ENCODE measurements around the gene NDST1. TPM values are rescaled to one million over a fixed set of nuclear protein-coding genes. Genes with fewer than 3 reads are reported as not detected.

Gene NDST1
- polyA plus RNA-seq, 1 donor (not counting 4 experiments of a cell fraction or from before 2014, with no cell fraction given), result 24.9 TPM

- DNase-seq (ENCODE audit: low read depth, low spot score), result no peak
- Histone ChIP-seq H3K9me3 (ENCODE audit: control insufficient read depth, low read depth, low read length) (peaks cover 3% of the 10 kb centered on the region), H3K9me1 (ENCODE audit: control insufficient read depth, extremely low read depth, insufficient read depth, low read length) (no peaks in the 10 kb centered on the region), H3K27ac (ENCODE audit: control insufficient read depth, insufficient read depth, low read length) (no peak overlapping the region), H3K79me2 (ENCODE audit: control insufficient read depth, insufficient read depth, low read length) (no peaks in the 10 kb centered on the region), H3K9ac (ENCODE audit: control insufficient read depth, extremely low read depth, insufficient read depth, low read length) (no peak overlapping the region), H2AFZ (ENCODE audit: control insufficient read depth, low read length) (no peak overlapping the region), H3K36me3 (ENCODE audit: control insufficient read depth in 2 of 2, extremely low read depth in 1 of 2, insufficient read depth in 2 of 2, low read length in 2 of 2) (no peaks in the 10 kb centered on the region), H3K4me2 (ENCODE audit: control insufficient read depth, extremely low read depth, insufficient read depth, low read depth, low read length) (no peak overlapping the region), H3K4me1 (ENCODE audit: control insufficient read depth, extremely low read depth, insufficient read depth, low read length) (no peaks in the 10 kb centered on the region), H3K27me3 (ENCODE audit: control insufficient read depth, extremely low read depth, insufficient read depth, low read length) (no peaks in the 10 kb centered on the region), H4K20me1 (ENCODE audit: control insufficient read depth, extremely low read depth, insufficient read depth, low read length) (no peaks in the 10 kb centered on the region), H3K4me3 (ENCODE audit: control insufficient read depth in 2 of 3, extremely low read depth in 1 of 3, insufficient read depth in 2 of 3, low read depth in 1 of 3, low read length in 3 of 3) (no peak overlapping the region)
- dilution Hi-C loops (cut with MboI; ENCODE audit: extremely low pct_ligation_motif_present, low sequenced_read_pairs), result no loop called here
- FAIRE-seq, result no peak
- TF ChIP-seq EZH2 (IDR thresholded peaks at IDR 0.05; ENCODE audit: low read length) (no peak), CTCF (optimal IDR thresholded peaks at IDR 0.05 in 1 of 3, IDR thresholded peaks at IDR 0.05 in 1 of 3, conservative IDR thresholded peaks at IDR 0.05 in 1 of 3; ENCODE audit: extremely low read depth in 1 of 3, insufficient read depth in 2 of 3, low read length in 3 of 3) (no peak)
Measured at GRCh38 chr5:150567031-150567717, 59.2 kb downstream of the NDST1 start.

- Histone ChIP-seq H3K4me2 (ENCODE audit: control insufficient read depth, extremely low read depth, insufficient read depth, low read depth, low read length) (no peak overlapping the region), H3K27me3 (ENCODE audit: control insufficient read depth, extremely low read depth, insufficient read depth, low read length) (no peaks in the 10 kb centered on the region), H3K4me1 (ENCODE audit: control insufficient read depth, extremely low read depth, insufficient read depth, low read length) (no peaks in the 10 kb centered on the region), H3K4me3 (ENCODE audit: control insufficient read depth in 2 of 3, extremely low read depth in 1 of 3, insufficient read depth in 2 of 3, low read depth in 1 of 3, low read length in 3 of 3) (no peak overlapping the region), H3K9ac (ENCODE audit: control insufficient read depth, extremely low read depth, insufficient read depth, low read length) (no peak overlapping the region), H3K9me1 (ENCODE audit: control insufficient read depth, extremely low read depth, insufficient read depth, low read length) (no peaks in the 10 kb centered on the region), H4K20me1 (ENCODE audit: control insufficient read depth, extremely low read depth, insufficient read depth, low read length) (no peaks in the 10 kb centered on the region), H3K9me3 (ENCODE audit: control insufficient read depth, low read depth, low read length) (no peaks in the 10 kb centered on the region), H2AFZ (ENCODE audit: control insufficient read depth, low read length) (no peak overlapping the region), H3K36me3 (ENCODE audit: control insufficient read depth in 2 of 2, extremely low read depth in 1 of 2, insufficient read depth in 2 of 2, low read length in 2 of 2) (no peaks in the 10 kb centered on the region), H3K79me2 (ENCODE audit: control insufficient read depth, insufficient read depth, low read length) (no peaks in the 10 kb centered on the region), H3K27ac (ENCODE audit: control insufficient read depth, insufficient read depth, low read length) (no peak overlapping the region)
- TF ChIP-seq EZH2 (IDR thresholded peaks at IDR 0.05; ENCODE audit: low read length), result no peak
- TF ChIP-seq CTCF (optimal IDR thresholded peaks at IDR 0.05 in 1 of 3, IDR thresholded peaks at IDR 0.05 in 1 of 3, conservative IDR thresholded peaks at IDR 0.05 in 1 of 3; ENCODE audit: extremely low read depth in 1 of 3, insufficient read depth in 2 of 3, low read length in 3 of 3), result no peak
- DNase-seq (ENCODE audit: low read depth, low spot score) (no peak), FAIRE-seq (no peak)
- dilution Hi-C loops (cut with MboI; ENCODE audit: extremely low pct_ligation_motif_present, low sequenced_read_pairs), result no loop called here
Measured at GRCh38 chr5:150568663-150569062, 60.7 kb downstream of the NDST1 start.
